Measurements from ENCODE around the gene SERPINE3.

Gene SERPINE3

GRCh38 chr13:51339354-51339753 lies at the start of gene SERPINE3:
Gene SERPINE3 (plus strand): TSS chr13:51339691. CDS start chr13:51341092, 1,401 bp downstream.
- no peak for DNase-seq (ENCODE audit: low read depth)

GRCh38 chr13:51291341-51291740 lies 48.1 kb upstream of the SERPINE3 start:
- DNase-seq (ENCODE audit: low read depth): no peak

GRCh38 chr13:51292000-51292565 lies 47.4 kb upstream of the SERPINE3 start:
- DNase-seq (ENCODE audit: low read depth): no peak

GRCh38 chr13:51297556-51297955 lies 41.9 kb upstream of the SERPINE3 start:
- no peak for DNase-seq (ENCODE audit: low read depth)

- no peak for DNase-seq (ENCODE audit: low read depth)
Measured at GRCh38 chr13:51298812-51299211, 40.7 kb upstream of the SERPINE3 start.

- DNase-seq (ENCODE audit: low read depth): no peak
Measured at GRCh38 chr13:51303063-51303552, 36.4 kb upstream of the SERPINE3 start.

- no peak for DNase-seq (ENCODE audit: low read depth)
Measured at GRCh38 chr13:51303882-51304281, 35.6 kb upstream of the SERPINE3 start.

- DNase-seq (ENCODE audit: low read depth): no peak
Measured at GRCh38 chr13:51305271-51305967, 34.1 kb upstream of the SERPINE3 start.

GRCh38 chr13:51308781-51309180 lies 30.7 kb upstream of the SERPINE3 start:
- DNase-seq (ENCODE audit: low read depth): no peak

GRCh38 chr13:51311231-51311630 lies 28.3 kb upstream of the SERPINE3 start:
- no peak for DNase-seq (ENCODE audit: low read depth)

GRCh38 chr13:51311957-51312520 lies 27.5 kb upstream of the SERPINE3 start:
- DNase-seq (ENCODE audit: low read depth): no peak

GRCh38 chr13:51313619-51314018 lies 25.9 kb upstream of the SERPINE3 start:
- DNase-seq (ENCODE audit: low read depth): no peak

- no peak for DNase-seq (ENCODE audit: low read depth)
Measured at GRCh38 chr13:51317262-51317661, 22.2 kb upstream of the SERPINE3 start.

GRCh38 chr13:51318015-51318414 lies 21.5 kb upstream of the SERPINE3 start:
- DNase-seq (ENCODE audit: low read depth): no peak

GRCh38 chr13:51318876-51319275 lies 20.6 kb upstream of the SERPINE3 start:
- DNase-seq (ENCODE audit: low read depth): no peak

GRCh38 chr13:51321836-51322235 lies 17.7 kb upstream of the SERPINE3 start:
- no peak for DNase-seq (ENCODE audit: low read depth)

GRCh38 chr13:51322826-51323225 lies 16.7 kb upstream of the SERPINE3 start:
- DNase-seq (ENCODE audit: low read depth): no peak

- DNase-seq (ENCODE audit: low read depth): no peak
Measured at GRCh38 chr13:51323824-51324511, 15.5 kb upstream of the SERPINE3 start.

- no peak for DNase-seq (ENCODE audit: low read depth)
Measured at GRCh38 chr13:51324714-51325420, 14.6 kb upstream of the SERPINE3 start.

GRCh38 chr13:51325837-51326236 lies 13.7 kb upstream of the SERPINE3 start:
- no peak for DNase-seq (ENCODE audit: low read depth)

- DNase-seq (ENCODE audit: low read depth): no peak
Measured at GRCh38 chr13:51326777-51327176, 12.7 kb upstream of the SERPINE3 start.

- no peak for DNase-seq (ENCODE audit: low read depth)
Measured at GRCh38 chr13:51327961-51328360, 11.5 kb upstream of the SERPINE3 start.

Measured in fibroblast of the conjunctiva (primary cell).